C1 segment of cervical spinal cord (tissue), 14 donors: ENCODE data around the gene RAB20.
"Not testable (repeated sequence)": the region's sequence is repeated elsewhere in the genome, so short reads cannot be mapped to it uniquely, and the experiment has no call there.

Experiments used
- DNase-seq, 14 donors: peaks; one replicate each; lab custom pipeline; 2025; lab: John Stamatoyannopoulos, UW

RAB20 gene

DNA sequence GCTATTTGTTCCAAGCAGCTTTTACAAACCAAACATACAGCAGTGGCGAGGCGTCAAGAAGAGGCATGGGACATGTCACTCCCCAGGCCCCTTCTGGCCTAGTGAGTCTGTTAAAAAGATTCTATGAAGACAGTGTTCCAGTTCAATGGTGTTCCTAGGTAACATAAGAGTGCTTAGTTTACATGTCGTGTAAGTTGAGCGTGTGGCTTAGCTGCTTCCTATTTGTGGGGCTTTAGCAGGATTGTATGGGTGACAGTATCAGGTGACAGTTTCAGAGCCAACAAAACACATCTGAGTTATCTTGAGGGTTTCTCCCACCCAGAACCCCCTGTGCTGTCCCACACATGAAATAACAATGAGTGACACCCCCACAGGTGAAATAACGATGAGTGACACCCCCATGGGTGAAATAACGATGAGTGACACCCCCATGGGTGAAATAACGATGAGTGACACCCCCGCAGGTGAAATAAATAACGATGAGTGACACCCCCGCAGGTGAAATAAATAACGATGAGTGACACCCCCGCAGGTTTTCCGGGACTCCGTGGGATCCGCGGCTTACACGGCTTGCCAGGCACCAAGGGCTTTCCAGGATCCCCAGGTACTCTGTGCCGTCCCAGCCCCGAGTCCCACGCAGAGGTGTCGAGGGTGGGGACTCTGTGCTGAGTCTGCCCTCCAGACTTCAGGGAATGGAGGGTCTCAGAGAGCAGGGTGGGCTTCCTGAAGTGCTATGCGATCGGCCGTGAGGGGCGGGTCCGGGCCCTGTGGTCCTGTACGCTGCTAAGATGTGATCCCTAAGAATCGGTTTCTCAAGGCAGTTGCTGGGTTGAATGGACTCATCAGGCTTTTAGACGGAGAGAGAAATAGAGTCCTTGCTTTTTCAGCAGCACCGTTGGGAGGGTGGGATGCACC, 68.6 kb downstream of the RAB20 start:
- no peak for DNase-seq

DNA sequence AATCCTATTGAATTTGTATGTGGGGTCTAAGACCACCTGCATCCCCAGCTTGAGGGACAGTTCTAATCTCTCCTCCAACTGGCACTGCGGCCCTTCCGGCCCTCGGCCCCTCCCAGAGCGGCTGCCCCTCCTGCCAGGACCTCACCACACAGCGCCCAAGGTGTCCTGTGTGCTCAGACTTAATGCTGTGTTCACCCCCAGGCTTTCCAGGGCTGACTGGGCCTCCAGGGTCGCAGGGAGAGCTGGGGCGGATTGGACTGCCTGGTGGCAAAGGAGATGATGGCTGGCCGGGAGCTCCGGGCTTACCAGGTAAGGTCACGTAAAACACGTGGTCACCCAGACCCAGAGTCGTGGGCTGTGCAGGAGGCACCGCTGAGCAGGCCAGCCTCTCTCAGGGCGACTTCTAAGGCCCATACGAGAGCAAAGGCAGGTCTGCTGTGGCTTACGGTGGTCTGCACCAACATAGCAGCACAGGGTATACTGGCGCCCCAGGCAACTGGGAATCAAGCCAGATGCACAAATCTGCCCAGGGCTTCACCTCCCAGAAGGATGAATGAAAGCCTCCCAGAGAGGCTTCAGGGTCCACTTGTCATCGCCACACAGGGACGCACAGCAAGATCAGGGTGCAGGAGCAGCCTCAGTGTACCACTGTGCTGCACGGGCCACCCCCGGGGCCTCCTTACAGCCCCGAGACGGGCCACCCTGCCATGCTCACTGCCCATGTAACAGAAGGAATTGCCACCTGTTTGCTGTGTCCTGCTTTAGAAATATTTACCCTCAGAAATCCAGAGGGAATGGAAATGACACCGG, 69.4 kb downstream of the RAB20 start:
- no peak for DNase-seq

GRCh38 chr13:110490009-110490770, 71.3 kb downstream of the RAB20 start:
- DNase-seq: no peak

- not testable (repeated sequence) for DNase-seq
Observed at GRCh38 chr13:110486880-110487279, 74.6 kb downstream of the RAB20 start.

GRCh38 chr13:110486061-110486715, 75.3 kb downstream of the RAB20 start:
- DNase-seq: no peak

GRCh38 chr13:110485604-110486003, 75.9 kb downstream of the RAB20 start:
- no peak for DNase-seq

DNA sequence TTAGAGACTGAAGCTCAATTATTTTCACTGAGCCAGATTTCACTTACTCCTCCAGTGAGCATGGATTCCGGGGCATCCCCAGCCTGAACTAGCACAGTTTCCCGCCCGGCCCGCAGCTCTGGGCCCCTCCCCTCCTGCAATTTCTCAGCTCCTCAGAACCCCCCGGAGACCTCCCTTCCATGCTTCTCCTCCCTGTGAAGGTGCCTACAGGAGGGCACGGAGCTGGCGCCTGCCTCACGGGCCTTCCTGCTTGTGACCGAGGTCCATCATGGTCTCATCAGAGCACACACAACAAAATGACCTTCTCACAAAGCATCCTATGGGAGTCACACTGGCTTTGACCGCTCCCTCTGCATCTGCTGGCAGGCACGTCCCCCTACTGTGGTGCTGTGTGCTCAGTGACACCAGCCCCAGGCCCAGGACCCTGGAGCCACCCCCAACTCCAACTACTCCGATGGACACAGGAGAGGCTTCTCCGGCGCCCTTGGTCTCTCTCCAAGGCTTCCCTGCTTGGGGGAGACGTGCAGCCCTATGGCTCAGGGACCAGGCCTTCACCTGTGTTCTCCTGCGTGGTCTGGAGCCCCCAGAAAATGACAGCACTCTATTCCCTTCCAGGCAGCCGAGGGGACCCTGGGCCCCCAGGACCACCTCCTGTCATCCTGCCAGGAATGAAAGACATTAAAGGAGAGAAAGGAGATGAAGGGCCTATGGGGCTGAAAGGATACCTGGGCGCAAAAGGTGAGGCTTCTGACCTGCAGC, 77.1 kb downstream of the RAB20 start:
- DNase-seq: no peak

DNA sequence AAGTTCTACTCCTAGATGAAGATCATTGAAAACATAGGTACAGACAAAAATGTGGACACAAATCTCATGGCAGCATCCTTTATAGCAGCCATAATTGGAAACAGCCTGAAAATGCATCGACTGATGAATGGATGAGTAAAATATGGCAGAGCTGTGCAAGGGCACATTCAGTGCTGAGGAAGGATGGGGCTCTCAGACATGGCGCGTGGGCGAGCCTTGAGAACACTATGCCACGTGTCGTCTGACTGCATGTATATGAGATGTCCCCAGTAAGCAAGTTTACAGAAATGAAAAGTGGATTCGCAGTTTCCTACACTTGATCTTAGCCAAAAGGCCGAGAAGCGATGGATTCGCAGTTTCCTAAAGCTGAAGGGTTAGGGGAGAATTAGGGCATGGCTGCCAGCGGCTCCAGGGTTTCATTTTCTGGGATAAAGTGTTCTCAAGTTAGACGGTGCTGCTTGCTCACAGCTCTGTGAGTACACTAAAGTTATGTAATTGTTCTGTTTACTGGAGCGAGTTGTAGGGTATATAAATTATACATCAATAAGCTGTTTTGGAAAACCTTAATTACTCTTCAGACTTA, 78.0 kb downstream of the RAB20 start:
- DNase-seq: no peak

DNA sequence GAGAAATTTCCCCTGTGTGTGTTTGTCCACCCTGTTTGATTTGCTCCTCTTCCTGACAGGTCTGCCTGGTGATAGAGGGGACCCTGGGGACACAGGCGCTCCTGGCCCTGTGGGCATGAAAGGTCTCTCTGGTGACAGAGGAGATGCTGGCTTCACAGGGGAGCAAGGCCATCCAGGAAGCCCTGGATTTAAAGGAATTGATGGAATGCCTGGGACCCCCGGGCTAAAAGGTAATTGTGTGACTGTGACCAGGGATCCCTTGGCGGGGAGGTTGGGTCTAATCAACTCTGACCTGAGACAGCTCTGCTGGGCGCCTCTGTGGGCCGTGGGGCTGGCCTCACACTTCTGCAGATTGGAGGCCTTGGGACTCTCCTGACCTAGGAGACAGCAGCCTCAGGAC, 81.4 kb downstream of the RAB20 start:
- no peak for DNase-seq

- DNase-seq: no peak
Observed at GRCh38 chr13:110479648-110480047, 81.9 kb downstream of the RAB20 start.

DNA sequence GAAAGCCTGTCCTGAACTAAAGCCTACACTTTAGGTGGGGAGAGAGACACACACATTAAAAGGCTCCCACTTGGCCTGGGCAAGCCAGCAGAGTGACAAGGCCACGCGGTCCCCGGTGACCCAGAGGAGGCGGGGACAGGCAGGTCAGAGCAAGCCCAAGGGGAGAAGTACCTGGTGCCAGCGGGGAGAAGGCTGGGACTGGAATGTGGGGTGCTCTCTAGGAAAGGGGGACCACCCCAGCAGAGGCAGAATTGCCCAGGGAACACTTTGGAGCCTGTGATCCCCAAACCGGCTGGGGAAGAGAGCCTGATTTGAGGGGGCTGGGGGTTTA, 82.3 kb downstream of the RAB20 start:
- DNase-seq: no peak

- DNase-seq: no peak
Observed at GRCh38 chr13:110478405-110479214, 82.9 kb downstream of the RAB20 start.

DNA sequence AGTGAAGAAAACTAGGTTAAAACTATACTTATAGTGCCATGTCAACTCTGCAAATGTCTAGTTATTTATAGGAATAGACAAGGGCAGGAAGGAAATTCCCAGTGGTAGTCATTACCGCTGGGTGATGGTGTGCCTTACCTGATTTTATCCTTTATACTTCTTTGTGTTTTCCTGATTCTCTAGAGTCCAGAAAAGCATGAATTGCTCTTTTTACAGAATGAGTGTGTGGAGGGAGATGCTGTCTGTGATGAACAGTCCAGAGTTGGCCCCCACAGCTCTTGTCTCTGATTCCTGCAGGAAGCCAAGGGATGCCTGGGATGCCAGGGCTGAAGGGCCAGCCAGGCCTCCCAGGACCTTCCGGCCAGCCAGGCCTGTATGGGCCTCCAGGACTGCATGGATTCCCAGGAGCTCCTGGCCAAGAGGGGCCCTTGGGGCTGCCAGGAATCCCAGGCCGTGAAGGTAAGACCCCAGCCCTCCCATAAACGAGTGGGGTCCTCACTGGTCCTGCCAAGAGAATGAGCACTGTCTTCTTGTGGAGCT, 83.7 kb downstream of the RAB20 start:
- no peak for DNase-seq

DNA sequence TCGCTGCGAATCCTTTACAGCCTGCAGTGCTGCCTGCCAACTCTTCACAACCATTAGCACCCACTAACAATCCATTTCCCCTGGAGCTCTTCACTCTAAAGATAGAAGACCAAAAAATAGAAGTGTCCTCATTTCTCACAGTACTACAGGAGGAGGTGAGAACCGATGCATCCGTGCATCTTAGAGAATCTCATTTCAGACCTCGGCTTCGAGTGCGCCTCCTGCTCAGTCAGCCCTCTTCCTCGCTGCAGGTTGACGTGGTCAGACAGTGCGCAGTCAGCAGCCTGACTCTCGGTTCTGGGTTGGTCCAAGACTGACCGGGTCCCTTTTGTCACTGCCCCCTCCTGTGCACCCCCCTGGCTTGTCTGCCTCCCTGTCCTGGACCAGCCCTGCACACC, 85.3 kb downstream of the RAB20 start:
- DNase-seq: no peak

DNA sequence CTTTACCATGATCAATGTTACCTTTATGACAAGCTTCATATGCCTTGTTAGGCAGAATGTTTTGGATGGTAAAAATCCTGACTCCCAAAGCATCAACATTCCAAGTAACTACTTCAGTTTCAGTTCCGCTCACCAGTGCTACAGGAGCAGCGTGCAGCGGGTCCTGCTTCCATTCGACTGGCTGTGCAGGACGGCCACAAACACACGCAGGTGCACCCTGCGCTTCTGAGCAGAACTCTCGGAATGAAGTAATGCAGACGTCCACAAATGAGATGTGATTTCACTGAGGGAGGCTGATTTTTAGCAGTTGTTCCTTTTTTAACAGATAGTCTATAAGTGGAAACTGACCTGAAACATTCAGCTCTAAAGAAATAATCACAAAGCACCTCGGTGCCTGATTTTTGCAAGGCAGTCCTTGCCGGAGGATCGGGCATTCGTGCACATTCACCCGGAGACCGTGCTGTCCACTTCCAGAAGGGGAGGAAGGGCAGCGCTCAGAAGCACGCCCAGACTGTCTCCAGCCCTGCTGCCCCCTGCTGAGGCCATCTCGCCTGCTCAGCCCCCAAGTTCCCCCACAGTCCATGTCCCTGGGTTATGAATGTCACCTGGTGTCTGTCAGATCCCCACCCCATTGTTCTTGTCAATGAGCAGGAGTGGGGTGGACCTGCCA, 85.8 kb downstream of the RAB20 start:
- DNase-seq: no peak

GRCh38 chr13:110475117-110475516, 86.4 kb downstream of the RAB20 start:
- DNase-seq: no peak

DNA sequence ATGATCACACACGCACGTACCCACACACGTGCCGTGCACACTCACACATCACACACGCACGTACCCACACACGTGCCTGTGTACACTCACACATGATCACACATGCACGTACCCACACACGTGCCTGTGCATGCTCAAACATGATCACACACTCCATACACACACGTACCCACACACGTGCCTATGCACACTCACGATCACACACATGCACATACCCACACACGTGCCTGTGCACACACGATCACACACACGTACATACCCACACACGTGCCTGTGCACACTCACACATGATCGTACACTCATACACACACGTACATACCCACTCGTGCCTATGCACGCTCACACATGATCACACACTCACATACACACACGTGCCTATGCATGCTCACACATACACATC, 86.8 kb downstream of the RAB20 start:
- DNase-seq: no peak
